Activated CD4-positive, alpha-beta T cell treated with anti-CD3 and anti-CD28 coated beads, Interleukin-2, Interleukin-4, amounts not matched to agents 100 ng/mL and 50 ng/mL, durations not matched to agents 16 hours and 8 hours (primary cell): ENCODE measurements around the gene GLT6D1.

ENCODE experiments used
- DNase-seq: peaks from one replicate; pipeline ENCODE4 v3.0.0-alpha.2; 2020; ENCODE audit warnings: low spot score

The GLT6D1 gene

DNA sequence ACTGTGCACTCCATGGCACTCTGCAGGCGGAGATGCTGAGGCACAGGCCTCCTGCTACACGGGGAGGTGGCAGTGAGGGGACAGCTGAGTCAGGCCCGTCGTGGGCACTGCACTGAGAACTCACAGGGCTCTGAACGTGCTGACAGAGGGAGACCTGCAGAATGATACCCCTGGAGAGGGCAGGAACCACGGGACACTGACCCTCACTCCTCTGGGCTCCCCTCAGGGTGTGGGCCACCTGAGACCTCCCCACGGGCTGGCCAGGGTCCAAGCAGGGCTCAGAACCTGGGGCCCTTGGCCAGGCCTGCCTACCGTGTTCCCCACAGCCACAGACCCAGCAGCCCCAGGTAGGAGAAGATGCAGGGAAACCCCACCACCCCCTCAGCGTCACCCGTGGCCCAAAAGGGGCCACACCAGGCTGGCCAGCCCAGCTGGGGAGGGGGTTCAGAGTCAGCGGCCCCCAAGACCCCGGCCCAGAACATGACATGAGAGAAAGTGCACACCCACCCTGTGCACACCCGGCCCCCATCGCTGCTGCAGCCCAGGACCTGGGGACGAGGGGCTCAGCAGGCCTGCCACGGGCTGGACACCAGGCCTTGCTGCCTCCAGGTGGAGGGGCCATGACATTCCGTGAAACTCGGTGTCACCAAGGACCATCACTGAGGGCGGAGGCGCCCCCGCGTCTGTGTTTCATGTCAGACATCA, 30.9 kb downstream of the GLT6D1 start:
- no peak for DNase-seq

DNA sequence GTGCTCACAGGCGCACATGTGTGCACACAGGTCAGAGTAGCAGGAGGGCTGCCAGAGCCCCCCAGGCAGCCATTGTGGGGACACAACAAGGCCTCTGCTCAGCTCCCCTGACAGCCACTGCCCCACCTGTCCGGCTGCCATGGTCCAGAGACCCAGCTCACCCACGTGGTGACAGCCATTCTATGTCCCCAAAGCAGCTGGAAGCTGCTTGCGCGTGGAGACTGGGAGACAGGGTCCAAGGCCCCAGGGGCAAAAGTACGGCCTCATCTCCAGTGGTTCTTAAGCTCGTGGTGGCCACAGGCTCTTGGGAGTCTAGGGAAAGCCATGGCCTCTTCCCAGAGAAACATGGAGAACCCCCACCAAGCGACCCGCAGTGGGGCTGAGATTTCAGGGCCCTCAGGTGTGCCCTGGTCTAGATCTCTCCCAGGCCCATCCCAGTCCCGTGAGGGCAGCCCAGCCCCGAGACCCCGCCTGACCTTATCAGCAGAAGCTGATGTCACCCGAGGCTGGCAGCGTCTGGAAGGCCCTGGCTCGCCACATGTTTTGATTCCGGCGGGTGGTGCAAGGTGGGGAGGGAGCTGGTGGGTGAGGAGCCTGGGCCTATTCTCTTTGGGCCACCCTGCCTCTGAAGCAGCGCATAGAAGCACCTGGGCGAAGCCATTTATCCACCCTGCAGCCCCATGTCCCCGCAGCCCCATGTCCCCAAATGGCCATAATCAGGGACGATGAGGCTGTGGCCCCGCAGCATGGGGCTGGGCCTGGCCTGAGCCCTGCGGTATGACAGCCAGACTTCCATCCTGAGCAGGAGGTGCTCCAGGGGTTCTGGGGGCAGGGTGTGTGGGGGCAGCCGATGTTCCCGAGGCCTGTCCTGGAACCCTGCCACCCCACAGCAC, 31.7 kb downstream of the GLT6D1 start:
- no peak for DNase-seq

DNA sequence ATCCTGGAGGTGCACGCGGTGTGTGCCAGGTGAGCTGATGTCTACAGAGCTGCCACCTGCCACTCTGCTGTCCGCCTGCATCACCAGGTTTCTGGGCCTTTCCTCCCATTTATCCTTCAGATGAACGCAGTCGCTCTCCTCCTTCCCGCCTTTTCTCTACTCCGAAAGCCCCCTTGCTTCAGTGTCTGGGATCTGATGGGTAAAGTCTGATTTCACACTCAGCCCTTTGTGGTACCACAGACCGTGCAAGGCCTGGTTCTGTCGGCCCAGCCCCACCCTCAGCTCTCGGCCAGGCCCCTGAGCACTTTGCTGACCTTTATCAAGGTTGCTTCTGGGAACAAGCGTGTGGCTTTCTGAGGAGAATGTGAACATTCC, 32.5 kb downstream of the GLT6D1 start:
- DNase-seq, result no peak

DNA sequence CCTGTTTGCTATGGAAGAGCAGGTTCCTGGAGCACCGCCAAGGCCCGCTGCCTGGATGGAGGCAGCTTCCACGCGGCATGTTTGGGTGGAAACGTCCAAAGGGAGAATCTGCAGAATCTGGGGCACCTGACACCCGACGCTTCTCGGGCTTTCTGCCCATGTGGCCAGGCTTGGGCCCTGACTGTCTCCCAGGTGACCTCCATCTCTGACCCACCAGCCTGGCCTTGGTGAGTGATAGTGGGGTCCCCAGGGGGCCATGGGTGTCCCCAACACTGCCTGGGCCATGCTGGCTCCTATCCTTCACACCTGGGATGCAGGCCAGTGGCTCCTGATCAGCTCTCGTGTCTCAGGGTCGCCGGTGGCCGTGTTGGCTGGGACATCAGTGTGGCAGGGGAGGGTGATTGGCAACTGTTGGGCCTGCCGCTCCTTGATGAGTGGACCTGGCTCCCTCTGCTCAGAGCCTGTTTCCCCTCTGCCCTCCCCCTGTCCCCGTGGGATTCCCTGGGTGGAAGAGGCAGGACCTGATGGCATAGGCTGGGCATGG, 34.0 kb downstream of the GLT6D1 start:
- DNase-seq, result no peak

DNA sequence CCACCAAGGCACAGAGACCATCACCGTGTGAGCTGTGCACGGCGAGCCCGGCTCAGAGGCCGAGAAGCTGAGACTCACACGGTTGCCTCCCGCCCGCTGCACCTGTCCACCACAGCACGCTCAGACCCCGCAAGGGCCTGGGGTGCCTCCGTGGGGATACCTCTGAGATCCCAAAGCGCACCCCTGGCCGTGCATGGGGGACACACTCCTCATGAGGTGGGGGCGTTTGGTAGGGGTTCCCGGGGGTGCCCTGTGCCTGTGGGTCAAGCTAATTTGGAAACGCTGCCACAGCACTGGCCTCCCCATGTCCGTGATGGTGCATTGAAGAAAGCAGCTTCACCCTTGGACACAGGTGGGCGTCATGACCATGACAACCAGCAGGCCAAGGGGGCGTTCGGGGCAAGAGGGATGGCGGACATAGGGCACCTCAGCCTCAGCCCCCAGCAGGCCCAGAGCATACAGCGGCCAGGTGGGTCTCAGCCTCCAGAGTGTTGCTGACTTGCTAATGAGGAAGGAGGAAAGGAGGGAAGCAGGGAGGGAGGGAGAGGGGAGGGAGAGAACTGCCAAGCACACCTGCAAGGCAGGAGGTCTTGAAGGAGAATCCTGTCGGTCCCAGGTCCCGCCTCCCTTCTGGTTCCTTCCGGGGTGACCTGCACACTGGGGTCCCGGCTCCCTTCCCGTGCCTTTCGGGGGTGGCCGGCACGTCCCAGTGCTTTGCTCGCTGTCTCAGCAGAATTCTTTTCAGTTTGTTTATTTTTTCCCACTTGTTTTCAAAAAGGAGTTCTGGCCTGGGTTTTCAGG, 34.7 kb downstream of the GLT6D1 start:
- no peak for DNase-seq

GRCh38 chr9:135602789-135603481, 36.4 kb downstream of the GLT6D1 start:
- DNase-seq, result peak; percentile 56

GRCh38 chr9:135601988-135602387, 37.4 kb downstream of the GLT6D1 start:
- DNase-seq, result no peak

- DNase-seq, result no peak
Measured at GRCh38 chr9:135600296-135600817, 39.0 kb downstream of the GLT6D1 start.

- DNase-seq, result no peak
Measured at GRCh38 chr9:135596211-135596610, 43.1 kb downstream of the GLT6D1 start.

DNA sequence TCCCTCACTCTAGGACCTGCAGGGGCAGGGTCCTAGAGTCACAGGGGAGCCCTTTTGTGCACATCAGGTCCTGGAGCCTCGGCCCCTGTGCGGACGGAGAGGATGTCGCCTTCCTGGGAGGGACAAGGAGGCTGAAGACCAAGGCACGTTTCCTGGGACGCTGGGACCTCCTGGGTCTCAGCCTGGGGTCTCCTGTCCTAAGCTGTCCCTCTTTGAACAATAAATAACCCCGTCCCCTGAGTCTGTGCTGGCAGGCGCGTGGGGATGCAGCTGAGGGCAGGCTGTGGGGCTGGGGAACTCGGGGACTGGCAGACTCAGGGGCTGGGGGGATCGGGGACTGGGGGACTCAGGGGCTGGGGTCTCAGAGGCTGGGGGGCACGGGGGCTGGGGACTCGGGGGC, 46.7 kb downstream of the GLT6D1 start:
- no peak for DNase-seq

GRCh38 chr9:135592331-135592590, 47.1 kb downstream of the GLT6D1 start:
- no peak for DNase-seq

GRCh38 chr9:135591506-135592330, 47.6 kb downstream of the GLT6D1 start:
- DNase-seq, result no peak

GRCh38 chr9:135590486-135591079, 48.8 kb downstream of the GLT6D1 start:
- DNase-seq, result no peak

GRCh38 chr9:135589596-135590485, 49.5 kb downstream of the GLT6D1 start:
- DNase-seq, result no peak

DNA sequence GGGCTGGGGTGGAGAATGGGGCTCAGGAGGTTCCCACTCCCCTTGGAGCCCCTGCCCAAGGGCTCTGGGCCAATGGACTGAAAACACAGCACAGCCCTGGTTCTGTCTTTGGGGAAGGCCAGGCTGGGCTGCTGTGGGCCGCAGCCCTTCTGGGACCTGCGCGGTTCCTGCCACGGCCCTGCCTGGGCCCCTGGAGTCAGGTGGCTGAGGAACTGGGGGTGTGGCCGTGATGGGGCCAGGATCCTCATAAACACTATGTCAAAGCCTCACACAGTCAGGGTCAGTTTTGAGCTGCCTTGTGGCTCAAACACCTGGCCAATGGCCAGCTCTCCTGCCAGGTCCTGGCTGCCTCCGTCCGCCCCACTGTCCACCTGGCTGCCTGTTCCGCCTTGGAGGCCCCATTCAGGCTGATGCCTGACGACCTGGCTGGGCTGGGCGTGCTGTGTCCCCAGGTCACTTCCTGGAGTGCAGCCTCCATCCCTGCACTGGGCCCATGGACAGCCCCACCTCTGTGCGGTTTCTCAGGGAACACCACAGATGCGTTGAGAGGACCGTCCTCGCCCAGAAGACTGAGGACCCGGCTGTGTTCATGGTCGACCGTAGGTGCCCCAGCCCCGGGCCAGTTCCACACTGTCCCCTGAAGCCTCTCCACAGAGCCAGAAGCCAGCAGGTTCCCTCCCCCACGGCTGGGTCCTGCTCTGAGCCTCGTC, 50.3 kb downstream of the GLT6D1 start:
- DNase-seq, result no peak

GRCh38 chr9:135588371-135588770, 51.0 kb downstream of the GLT6D1 start:
- DNase-seq, result no peak

- DNase-seq, result no peak
Measured at GRCh38 chr9:135587658-135588057, 51.7 kb downstream of the GLT6D1 start.

DNA sequence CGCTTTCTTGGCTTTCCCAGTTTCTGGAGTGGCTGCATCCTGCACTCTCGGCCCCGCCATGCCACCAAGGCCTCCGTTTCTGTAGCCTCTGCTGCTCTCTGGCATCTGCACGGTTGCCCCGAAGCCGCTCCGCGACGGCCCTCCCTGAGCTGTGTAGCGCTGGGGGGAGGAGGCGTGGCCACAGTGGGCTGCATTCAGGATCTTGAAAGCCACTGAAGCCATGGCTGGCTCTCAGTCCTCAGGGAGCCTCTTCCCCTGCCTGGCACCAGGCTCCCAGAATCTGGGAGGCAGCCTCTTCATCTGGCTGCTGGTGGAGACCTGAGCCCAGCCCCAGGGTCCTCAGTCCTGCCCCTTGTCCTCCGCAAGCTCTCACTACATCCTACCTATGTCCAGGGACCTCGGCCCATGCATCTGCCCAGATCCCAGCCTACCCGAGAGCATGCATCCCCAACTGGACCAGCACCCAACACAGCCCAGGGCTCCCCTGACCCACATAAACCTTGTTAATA, 52.7 kb downstream of the GLT6D1 start:
- no peak for DNase-seq

DNA sequence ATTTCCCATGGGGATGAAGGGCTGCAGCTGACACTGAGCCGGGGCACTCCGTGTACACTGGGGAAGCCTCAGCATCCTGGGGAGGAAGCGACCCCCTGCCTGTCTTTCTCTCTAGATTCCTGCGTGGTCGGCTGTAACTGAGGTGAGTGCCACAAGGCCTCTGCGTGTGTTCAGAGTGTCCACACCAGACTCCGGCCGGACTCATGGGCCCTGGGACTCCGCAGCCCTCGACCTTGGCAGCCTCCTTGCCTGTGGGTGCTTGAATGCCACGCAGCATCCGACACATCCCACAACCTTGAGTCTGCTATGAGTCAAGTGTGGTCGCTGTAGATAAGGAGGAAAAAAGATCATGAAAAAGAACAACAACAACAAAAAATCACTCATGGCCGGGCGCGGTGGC, 54.4 kb downstream of the GLT6D1 start:
- DNase-seq, result no peak
